ENCODE data around the gene AFTPH. TPM values are rescaled to one million over a fixed set of nuclear protein-coding genes. Genes with fewer than 3 reads are reported as not detected.

The AFTPH gene
- total and polyA plus RNA-seq, 9 of the 15 experiments (the other 6 are each of a cell fraction or from before 2014, with no cell fraction given): 8.0 to 26.2 (median 13.8) TPM

GRCh38 chr2:64606479-64607363 lies 82.6 kb downstream of the AFTPH start (continued):
- TF ChIP-seq JUNB (CRISPR knock-in tag; conservative IDR thresholded peaks at IDR 0.05) (no peak), LCOR (CRISPR knock-in tag; IDR thresholded peaks at IDR 0.05) (no peak; the same call in 1 of the 2 replicates), ZNF436 (CRISPR knock-in tag; IDR thresholded peaks at IDR 0.05) (no peak), NRF1 (conservative IDR thresholded peaks at IDR 0.05 in 1 of 2, IDR thresholded peaks at IDR 0.05 in 1 of 2) (peak; percentile 87 to 88), SPI1 (IDR thresholded peaks at IDR 0.05; ENCODE audit: borderline replicate concordance, low read depth, low read length) (0 out of 2 replicates have a peak, but pooled peaks have one; percentile 7), ZNF507 (tag; conservative IDR thresholded peaks at IDR 0.05) (no peak), MEF2D (tag; conservative IDR thresholded peaks at IDR 0.05; ENCODE audit: low read depth) (no peak), ZNF551 (CRISPR knock-in tag; IDR thresholded peaks at IDR 0.05) (no peak), CBFA2T3 (IDR thresholded peaks at IDR 0.05) (peak; percentile 63), ELF2 (CRISPR knock-in tag; IDR thresholded peaks at IDR 0.05) (no peak), HOMEZ (CRISPR knock-in tag; IDR thresholded peaks at IDR 0.05) (no peak), MYBL2 (IDR thresholded peaks at IDR 0.05; ENCODE audit: low read depth) (no peak), MYBL2 (CRISPR knock-in tag; IDR thresholded peaks at IDR 0.05; ENCODE audit: borderline replicate concordance) (no peak)
- TF ChIP-seq, protein P1, sequence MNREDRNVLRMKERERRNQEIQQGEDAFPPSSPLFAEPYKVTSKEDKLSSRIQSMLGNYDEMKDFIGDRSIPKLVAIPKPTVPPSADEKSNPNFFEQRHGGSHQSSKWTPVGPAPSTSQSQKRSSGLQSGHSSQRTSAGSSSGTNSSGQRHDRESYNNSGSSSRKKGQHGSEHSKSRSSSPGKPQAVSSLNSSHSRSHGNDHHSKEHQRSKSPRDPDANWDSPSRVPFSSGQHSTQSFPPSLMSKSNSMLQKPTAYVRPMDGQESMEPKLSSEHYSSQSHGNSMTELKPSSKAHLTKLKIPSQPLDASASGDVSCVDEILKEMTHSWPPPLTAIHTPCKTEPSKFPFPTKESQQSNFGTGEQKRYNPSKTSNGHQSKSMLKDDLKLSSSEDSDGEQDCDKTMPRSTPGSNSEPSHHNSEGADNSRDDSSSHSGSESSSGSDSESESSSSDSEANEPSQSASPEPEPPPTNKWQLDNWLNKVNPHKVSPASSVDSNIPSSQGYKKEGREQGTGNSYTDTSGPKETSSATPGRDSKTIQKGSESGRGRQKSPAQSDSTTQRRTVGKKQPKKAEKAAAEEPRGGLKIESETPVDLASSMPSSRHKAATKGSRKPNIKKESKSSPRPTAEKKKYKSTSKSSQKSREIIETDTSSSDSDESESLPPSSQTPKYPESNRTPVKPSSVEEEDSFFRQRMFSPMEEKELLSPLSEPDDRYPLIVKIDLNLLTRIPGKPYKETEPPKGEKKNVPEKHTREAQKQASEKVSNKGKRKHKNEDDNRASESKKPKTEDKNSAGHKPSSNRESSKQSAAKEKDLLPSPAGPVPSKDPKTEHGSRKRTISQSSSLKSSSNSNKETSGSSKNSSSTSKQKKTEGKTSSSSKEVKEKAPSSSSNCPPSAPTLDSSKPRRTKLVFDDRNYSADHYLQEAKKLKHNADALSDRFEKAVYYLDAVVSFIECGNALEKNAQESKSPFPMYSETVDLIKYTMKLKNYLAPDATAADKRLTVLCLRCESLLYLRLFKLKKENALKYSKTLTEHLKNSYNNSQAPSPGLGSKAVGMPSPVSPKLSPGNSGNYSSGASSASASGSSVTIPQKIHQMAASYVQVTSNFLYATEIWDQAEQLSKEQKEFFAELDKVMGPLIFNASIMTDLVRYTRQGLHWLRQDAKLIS (CRISPR knock-in tag; IDR thresholded peaks at IDR 0.05): no peak
- TF ChIP-seq, protein P2, sequence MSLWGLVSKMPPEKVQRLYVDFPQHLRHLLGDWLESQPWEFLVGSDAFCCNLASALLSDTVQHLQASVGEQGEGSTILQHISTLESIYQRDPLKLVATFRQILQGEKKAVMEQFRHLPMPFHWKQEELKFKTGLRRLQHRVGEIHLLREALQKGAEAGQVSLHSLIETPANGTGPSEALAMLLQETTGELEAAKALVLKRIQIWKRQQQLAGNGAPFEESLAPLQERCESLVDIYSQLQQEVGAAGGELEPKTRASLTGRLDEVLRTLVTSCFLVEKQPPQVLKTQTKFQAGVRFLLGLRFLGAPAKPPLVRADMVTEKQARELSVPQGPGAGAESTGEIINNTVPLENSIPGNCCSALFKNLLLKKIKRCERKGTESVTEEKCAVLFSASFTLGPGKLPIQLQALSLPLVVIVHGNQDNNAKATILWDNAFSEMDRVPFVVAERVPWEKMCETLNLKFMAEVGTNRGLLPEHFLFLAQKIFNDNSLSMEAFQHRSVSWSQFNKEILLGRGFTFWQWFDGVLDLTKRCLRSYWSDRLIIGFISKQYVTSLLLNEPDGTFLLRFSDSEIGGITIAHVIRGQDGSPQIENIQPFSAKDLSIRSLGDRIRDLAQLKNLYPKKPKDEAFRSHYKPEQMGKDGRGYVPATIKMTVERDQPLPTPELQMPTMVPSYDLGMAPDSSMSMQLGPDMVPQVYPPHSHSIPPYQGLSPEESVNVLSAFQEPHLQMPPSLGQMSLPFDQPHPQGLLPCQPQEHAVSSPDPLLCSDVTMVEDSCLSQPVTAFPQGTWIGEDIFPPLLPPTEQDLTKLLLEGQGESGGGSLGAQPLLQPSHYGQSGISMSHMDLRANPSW (CRISPR knock-in tag; IDR thresholded peaks at IDR 0.05): no peak
- TF ChIP-seq, protein P3, sequence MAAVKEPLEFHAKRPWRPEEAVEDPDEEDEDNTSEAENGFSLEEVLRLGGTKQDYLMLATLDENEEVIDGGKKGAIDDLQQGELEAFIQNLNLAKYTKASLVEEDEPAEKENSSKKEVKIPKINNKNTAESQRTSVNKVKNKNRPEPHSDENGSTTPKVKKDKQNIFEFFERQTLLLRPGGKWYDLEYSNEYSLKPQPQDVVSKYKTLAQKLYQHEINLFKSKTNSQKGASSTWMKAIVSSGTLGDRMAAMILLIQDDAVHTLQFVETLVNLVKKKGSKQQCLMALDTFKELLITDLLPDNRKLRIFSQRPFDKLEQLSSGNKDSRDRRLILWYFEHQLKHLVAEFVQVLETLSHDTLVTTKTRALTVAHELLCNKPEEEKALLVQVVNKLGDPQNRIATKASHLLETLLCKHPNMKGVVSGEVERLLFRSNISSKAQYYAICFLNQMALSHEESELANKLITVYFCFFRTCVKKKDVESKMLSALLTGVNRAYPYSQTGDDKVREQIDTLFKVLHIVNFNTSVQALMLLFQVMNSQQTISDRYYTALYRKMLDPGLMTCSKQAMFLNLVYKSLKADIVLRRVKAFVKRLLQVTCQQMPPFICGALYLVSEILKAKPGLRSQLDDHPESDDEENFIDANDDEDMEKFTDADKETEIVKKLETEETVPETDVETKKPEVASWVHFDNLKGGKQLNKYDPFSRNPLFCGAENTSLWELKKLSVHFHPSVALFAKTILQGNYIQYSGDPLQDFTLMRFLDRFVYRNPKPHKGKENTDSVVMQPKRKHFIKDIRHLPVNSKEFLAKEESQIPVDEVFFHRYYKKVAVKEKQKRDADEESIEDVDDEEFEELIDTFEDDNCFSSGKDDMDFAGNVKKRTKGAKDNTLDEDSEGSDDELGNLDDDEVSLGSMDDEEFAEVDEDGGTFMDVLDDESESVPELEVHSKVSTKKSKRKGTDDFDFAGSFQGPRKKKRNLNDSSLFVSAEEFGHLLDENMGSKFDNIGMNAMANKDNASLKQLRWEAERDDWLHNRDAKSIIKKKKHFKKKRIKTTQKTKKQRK (IDR thresholded peaks at IDR 0.05; ENCODE audit: borderline replicate concordance, low read depth, low read length): no peak

Measured in K562 (cell line).